Left forelimb (tissue), 1 donor: Measurements from ENCODE around the gene EIPR1.
"Not testable (repeated sequence)": the region's sequence is repeated elsewhere in the genome, so short reads cannot be mapped to it uniquely, and the experiment has no call there.

Experiments used
- DNase-seq: peaks from one replicate; pipeline ENCODE4 v3.0.0-alpha.2; 2018; ENCODE audit warnings: low spot score

Gene EIPR1

DNA sequence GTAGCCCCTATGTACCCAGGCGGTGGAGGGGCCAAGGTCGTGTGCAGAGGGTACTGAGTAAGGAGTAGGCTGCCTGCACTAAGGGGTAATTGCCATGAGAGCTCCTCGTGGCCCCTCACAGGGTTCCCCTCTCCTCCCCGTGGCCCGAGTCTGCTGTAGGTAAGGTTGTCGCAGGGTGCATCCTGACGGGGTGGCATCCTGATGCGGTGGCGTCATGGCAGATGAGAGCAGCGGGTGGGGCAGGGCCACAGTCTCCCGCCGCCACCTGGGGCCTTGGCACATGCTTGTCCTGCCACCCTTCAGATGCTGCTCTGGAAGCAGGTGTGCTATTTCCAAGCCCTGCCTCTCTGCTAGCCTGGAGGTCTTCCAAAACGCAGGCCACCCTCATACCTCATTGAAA, 89.7 kb downstream of the EIPR1 start:
- no peak for DNase-seq

DNA sequence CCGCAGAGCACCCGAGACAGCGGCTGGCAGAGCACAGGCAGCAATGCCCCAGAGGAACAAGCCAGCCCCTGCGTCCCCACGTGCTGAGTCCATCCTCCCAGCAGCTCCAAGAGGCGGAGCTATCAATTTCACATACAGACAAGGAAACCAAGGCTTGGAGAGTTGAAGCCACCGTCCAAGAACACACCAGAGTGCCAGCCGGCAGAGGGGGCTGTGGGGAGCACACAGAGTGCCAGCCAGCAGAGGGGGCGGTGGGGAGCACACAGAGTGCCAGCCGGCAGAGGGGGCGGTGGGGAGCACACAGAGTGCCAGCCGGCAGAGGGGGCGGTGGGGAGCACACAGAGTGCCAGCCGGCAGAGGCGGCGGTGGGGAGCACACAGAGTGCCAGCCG, 91.0 kb downstream of the EIPR1 start:
- DNase-seq: not testable (repeated sequence)

DNA sequence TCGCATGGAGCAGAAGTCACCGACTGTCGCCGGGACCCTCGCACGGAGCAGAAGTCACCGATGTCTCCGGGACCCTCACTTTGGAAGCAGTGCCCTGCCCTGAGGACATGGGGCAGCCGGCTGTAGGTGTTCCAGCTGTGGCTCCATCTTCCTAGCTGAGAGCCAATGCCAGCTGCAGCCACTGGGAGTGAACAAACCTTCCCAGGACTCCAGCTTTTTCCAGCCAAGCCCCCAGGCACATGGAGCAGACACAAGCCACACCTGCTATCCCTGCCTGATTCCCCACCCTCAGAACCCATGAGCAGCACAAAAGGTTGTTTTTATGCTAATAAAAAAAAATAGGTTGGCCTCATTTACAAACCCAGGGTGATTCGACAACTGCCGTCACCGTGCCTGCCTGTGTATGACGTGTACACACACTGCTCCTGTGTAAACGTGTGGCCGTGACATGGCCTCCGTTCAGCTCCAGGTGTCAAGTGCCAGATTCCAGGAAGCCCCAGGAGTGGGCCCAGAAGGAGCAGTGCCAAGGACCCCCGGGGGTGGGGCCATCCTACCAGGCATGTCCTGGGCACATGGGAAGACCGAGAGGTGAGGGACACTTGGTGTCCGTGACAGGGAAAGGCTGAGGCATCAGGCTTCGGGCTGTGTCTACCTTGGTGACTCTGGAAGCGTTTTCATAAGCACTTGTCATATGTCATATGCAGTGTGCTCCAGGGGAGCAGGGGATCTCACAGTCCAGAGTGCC, 91.5 kb downstream of the EIPR1 start:
- no peak for DNase-seq

DNA sequence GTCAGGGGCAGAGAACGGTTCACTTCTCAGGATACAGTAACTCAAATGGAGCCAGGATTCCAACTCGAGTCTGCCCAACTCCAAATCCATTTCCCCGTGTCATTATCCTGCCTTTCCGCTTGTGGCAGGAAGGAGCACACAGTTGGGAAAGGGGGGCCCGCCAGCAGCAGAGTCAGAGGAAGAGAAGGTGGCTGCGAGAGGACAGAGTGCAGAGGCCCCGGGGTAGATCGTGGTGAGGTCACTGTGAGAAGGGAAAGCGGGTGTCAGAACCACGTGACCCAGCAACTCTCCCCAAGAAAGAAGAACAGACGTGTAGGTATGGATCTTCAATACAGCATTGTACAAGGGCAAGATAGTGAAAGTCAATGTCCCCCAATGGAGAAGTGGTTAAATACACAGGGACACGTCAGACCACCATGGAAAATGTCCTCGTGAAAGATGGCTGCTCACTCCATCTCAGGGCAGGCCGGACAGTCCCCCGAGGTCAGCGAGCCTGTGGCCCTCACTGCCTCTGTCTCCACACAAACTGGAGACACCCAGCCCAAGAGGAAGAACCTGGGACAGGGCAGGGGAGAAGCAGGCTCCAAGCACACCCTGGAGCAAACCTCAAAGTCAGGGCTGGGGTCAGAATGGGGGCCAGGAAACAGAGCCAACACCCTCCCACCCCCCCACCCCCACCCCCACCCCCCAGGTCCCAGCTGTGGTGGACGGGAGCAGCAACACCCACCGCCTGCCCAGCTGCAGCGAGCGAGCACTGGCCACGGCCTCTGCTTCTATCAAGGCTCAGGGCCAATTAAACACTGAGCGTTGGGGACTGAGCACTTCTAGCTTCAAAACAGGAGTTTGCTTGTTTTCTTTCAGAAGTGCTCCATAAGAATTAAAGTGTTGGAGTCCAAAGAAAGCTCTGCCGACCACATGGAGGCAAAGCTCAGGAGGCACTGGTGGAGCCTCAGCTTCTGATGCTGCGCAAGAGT, 92.7 kb downstream of the EIPR1 start:
- DNase-seq: no peak

DNA sequence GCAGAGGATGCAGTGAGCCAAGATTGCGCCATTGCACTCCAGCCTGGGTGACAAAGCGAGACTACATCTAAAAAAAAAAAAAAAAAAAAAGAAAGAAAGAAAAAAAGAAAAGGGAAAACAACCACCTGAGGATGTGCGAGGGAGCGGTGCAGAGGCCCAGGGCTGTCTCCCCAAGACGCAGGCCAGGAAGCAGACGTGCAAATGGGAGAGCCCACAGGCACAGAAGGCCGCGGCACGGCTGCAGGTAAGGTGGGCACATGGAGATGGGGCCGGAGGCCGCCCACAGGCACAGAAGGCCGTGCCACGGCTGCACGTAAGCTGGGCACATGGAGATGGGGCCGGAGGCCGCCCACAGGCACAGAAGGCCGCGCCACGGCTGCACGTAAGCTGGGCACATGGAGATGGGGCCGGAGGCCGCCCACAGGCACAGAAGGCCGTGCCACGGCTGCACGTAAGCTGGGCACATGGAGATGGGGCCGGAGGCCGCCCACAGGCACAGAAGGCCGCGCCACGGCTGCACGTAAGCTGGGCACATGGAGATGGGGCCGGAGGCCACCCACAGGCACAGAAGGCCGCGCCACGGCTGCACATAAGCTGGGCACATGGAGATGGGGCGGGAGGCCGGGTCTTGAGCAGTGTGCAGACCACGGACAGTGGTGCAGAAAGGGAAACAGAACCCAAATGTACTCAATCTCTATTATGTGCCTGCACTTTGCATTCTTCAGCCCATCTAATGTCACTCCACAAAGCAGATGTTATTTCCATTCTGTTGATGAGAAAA, 93.6 kb downstream of the EIPR1 start:
- not testable (repeated sequence) for DNase-seq

DNA sequence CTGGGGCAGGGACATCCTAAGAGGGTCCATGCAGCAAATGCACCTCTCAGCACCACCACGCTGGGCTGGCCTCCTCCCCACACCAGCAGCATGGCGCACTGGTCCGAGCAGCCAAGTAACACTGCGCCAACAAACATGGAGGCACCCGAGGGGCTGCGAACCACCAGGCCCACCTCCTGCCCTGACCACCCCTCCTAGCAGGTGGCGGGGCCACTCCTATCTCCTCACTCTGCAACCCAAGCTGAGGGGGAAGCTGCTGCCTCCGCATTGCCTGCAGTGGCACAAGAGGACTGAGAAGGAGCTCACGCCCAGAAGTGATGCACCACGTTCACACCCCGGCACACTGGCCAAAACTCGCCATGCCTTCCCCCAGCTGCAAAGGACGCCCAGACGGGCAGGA, 94.4 kb downstream of the EIPR1 start:
- no peak for DNase-seq

DNA sequence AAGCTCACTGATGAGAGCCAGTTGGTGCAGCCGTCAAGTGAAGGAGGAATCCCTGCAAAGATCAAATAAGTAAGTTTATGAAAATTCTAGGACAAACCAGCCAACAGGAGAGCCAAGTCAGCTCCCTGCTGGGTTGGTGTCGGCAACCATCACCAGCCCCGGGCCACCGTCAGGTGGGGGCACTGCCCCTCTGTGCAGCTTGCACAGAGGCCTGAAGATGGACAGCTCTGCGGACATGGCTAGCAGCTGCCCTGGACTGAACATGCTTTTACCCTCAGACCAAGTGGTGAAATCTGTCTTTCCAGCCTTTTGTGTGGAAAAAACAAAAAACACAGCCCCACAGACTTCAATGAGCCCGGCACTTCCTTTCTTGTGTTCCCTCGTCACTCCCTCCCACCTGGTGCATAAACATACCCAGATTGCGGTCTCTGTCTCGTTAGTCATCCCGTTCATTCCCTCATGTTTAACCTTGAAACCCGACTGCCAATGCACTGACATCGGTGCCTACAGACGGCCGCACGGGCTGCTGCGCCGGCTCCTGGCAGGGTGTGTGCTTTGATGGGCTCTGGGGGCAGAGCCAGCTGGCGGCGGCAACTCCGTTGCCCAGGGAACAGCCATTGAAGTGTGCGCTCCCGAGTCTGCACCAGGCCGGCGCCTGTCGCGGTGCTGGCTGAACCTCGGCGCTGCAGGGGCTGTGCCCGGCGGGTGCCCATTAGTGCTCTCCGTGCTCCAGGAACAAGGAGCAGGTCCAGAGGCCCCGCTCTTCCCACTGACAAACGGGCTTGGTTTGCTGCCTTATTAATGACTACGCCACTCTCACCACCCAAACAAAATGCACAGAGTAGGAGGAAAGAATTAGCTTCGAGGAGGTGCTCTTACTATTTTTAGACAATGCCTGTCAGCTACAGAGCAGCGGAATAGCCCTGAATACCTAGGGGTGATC, 95.3 kb downstream of the EIPR1 start:
- DNase-seq: no peak

DNA sequence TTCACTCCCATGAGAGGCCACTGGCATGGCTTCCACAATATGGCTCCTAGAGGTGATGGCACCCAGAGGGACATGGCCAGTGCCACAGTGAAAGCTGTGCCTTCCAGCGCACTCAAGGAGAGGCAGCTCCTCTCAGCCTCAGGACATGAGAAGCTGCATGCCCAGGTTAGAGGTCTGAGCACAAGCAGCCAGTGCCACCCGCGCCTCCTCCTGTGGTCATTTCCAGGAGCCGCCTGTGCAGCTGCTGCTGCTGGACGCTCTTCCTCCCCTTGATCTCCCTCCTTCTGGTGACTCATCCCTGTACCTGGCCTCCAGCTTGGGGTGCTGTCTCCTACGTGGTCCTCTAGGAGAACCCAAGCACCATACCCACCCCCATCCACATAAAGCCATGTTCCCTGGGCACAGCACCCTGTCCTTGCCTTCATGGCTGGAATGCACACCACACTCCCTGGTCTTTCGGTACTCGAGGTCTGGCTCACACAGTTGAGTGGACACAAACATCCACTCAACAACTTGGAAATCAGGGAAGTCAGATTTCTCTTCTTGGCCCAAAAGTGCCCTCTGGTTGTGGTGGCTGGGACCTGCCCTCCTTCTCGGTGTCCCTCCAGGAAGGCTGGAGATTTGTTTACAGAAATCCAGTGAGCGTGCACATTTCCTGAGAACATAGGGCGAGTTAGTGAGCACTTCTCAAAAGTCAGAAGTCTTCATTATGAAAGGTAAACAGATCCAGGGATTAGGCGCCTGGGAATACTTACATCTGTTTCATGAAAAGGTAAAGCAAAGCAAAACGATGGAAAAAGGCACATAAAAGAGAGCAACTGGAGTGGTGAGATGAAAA, 96.7 kb downstream of the EIPR1 start:
- DNase-seq: no peak

DNA sequence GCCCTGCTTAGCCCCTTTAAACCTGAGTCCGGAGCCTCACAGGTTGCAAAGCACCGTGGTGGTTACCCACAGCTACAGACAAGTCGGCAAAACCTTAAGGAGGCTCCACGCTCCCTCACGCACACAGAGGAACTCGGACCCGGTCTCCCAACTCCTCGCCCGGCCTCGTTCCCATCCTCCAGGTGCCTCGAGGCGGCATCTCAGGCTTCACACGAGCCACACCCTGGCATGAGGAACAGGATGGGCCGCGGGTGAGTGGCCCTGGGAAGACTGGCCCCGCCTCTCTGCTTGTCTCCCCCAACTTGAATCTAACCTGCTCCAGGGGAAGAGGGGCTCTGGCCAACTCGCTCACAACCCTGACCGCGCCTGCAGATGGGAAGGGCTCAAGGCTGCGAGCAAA, 97.4 kb downstream of the EIPR1 start:
- no peak for DNase-seq

DNA sequence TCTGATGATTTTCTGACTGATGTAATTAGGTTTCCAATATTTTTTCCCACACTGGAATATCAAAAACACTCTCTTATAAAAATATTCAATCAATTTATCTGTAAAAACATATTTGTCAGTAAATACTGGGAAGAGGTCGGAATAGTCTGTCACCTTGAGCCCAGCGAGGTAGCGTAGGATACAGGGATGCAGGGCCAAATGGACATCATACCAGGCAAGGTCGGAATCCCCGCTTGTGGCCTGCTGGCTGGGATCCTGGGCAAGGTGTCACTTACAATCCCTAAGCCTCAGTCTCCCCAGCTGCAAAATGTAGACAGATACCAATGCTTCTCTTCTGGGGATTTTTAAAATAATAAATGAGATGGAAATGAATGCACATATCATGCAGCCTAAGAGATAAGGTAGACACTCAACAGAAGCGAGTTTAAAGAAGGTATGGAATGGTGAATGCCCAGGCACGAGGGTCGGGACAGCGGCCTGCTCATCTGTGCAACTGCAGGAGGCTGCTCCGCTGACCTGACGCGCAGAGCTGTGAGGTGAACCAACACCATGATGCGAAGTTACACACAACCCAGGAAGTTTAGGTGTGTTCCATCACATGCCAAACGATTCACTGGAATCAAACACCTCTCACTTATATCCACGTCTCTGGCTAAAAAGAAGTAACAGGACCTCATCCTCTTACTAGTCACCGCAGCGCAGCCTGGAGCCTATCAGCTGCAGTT, 98.2 kb downstream of the EIPR1 start:
- DNase-seq: peak; percentile 38

DNA sequence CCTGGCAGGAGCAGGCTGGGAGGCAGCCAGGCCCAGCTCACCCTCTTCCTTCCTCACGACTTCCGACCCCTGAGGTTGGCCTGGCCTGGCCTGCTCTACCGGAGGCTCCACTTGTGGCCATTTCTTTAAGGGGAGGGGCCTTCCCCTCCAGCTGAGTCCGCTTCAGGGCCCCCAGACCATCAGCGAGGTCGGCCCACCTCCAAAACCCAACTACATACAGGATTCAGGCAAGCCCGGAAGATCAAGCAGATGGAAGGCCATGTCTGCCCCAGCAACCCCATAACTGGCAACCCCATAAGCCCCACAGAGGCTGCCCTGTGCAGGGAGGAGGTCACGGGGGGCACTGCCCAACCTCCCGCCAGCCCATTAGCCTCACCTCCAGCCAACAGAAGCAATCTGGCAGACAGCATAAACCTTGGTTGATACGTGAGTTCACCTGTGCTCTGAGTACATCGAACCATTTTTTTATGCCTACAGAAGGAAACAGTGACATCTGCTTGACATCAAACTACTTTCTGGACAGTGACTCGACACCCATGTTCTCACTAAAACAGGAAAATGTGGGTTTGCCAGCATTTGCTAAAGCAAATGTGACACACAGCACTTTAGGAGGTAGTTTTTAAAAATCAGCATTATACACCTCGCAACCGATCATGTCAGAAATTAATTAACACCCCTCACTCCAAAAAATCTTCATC, 98.9 kb downstream of the EIPR1 start:
- DNase-seq: no peak

DNA sequence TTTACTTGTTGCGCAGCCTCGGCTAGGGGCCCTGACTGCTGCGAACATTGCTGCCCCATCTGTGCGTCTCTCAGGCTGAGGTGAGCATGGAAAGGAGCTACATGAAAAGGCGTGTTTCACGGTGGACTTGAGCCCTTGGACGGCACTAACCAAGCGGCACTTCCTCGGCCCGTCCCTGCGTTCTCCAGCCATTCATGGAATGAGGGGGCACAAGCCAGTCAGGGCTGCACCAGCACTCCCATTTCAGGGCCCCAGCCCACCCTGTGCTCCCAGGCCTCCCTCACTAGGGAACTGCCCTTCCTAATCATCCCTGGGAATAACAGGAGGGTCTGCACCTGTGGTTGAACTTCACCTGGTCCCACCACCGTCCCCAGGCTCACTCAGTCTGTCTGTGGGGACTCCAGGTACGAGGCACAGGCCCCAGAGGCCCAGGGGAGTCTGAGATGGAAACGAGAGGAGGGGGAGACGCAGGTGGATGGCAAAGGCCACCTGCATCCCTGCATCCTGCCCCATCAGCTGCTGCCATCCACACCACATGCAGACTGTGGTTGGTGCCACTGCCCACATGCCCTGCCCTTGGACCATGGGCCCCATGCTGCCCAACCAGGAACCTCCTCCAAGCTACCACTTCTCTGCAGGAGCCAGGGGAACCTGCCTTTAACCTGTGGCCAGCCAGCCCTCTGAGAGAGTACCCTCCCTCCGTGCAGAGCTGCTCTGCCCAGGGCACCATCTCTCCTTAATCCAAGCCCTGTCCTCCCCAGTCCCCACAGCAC, 99.7 kb downstream of the EIPR1 start:
- no peak for DNase-seq

DNA sequence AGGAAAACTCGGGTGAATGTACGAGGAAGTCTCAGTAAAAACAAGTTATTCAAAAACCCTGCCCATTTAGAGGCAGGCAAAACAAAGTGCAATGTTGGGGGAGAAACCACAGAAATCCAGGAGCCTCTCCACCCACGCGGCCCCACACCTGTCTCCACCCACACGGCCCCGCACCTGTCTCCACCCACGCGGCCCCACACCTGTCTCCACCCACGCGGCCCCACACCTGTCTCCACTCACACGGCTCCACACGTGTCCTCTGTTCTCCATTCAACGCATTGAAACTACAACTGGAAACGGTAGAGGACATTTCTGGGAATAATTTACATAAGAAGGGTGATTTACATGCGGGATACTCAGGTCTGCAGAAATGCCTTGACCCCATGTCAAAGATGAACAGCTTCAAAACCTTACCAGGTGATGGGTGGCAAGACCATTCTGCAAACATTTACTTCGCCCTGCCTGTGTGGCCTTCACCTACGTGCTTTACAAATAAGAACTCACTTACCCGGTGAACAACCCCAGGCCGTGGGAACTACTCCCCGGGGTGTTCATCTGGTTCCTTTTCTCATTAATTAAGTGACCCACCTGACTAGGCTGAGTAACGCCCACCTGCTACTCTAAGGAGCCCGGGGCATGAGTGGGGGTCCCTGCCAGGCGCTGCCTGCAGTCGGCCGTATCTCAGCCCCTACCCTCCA, 100.4 kb downstream of the EIPR1 start:
- no peak for DNase-seq

DNA sequence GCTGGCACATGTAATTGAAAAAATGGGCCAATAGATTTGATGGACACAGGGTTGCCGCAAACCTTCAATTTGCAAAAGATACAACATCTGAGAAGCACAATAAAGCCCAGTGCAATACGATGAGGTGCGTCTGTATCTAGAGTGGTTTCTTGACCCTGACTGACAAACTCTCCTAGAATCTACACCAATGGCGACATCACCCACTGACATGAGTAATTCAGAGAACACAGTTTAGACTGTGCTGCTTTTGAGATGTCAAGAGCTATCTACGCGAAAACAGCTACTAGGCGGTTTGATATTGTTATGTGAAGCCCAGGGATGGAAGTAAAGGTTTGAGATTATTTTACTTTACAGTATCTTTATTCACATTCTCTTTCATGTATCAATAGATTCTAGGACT, 104.9 kb downstream of the EIPR1 start:
- DNase-seq: peak; percentile 20

DNA sequence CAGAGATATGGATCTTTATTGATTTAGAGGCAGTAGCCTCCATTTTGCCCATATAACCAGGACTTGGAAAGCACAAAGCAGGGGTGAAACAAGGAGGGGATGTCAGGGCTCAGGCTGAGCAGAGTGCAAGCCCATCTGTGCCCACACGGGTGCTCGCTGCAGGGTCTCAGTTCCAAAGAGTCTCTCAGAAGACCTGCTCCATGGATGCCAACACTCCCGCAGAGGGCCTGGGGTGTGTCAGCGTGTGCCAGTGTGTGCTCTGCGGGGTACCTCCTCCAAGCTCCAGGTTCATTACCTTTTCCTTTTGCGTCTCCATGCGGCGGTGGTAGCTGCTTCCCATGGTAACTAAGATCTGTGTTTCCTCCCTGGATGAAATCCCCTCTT, 107.5 kb downstream of the EIPR1 start:
- peak; percentile 23 for DNase-seq

DNA sequence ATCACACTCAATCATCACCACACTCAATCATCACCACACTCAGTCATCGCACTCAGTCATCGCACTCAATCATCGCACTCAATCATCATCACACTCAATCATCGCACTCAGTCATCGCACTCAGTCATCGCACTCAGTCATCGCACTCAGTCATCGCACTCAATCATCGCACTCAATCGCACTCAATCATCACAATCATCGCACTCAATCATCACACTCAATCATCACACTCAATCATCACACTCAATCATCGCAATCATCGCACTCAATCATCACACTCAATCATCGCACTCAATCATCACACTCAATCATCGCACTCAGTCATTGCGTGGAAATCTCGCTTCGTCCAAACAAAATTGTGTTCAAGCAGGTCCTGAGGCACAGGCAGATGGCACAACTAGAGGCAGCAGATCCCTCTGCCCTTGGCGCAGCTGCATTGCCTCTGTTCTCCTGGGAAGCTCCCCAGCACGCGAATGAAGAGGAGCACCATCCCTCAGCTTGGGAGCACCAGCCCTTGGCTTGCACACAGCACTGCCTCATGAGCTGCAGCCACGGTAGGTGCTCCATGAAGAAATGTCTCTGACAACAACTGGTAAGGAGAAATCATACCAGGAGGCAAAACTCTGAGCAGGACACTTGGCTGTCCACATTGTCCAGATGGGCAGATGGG, 108.1 kb downstream of the EIPR1 start:
- no peak for DNase-seq

DNA sequence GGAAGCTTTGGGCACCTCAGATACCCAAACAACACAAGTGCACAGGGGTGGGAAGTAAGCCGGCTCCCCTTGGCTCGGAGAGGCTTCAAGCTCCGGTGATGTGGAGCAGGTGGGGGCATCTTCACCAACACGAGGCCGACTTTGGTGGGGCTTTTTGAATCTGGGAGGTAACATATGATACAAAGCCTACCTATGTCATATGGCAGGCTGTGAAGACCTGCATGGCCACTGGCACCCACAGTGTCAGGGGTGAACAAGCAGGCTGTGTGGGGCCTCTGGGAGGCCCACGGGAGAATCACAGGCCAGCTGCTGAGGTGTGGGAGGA, 109.0 kb downstream of the EIPR1 start:
- DNase-seq: peak; percentile 37
